Measurements from ENCODE around the gene AGO1. TPM values are rescaled to one million over a fixed set of nuclear protein-coding genes. Genes with fewer than 3 reads are reported as not detected.
"Not testable (repeated sequence)": the region's sequence is repeated elsewhere in the genome, so short reads cannot be mapped to it uniquely, and the experiment has no call there.

AGO1 gene
- total and polyA plus RNA-seq, 5 donors from 2014 or later = 6.7 to 24.3 (median 9.2) TPM

DNA sequence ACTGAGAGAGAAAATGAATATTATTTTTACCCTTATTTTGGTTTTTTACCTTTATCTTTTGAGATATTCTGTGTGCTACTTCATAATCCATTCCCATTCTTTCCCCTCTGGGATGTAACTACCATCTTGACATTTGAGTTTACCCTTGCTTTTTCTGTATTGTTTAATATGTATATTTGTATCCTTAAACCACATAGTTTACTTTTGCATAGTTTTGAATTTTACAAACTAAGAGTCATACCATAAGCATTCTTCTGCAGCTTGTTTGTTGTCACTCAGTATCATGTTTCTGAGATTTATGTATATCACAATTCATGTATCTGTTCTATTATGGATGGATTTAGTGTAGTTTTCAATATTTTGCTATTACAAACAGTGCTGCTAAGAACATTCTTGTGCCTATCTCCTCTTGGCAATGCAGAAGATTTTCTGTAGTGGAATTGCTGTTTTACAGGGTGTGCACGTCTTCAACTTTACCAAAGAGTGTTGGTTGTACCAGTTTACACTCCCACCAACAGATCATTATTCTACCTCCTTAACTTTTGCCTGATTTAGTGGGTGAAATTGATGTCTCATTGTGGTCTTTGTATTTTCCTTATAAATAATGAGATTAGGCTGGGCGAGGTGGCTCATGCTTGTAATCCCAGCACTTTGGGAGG, 12.2 kb upstream of the AGO1 start:
- no peaks in the 10 kb centered on the region for H3K36me3 Mint-ChIP-seq
- DNase-seq (no peak), ATAC-seq (ENCODE audit: low read depth in 2 of 2) (no peak)
- H3K4me1 Mint-ChIP-seq = no peaks in the 10 kb centered on the region
- H3K4me3 Mint-ChIP-seq = no peak overlapping the region
- Histone ChIP-seq H3K27me3 (ENCODE audit: control insufficient read depth, insufficient read depth, low read length) (no peaks in the 10 kb centered on the region), H3K9me3 (ENCODE audit: control insufficient read depth in 2 of 2, low read length in 2 of 2) (no peaks in the 10 kb centered on the region), H3K4me1 (ENCODE audit: control insufficient read depth, insufficient read depth, low read length, poor library complexity, severe bottlenecking) (no peaks in the 10 kb centered on the region), H3K4me3 (ENCODE audit: low read depth, low read length) (no peak overlapping the region), H3K27ac (ENCODE audit: insufficient read depth, low read length, poor library complexity, severe bottlenecking) (no peak overlapping the region), H3K36me3 (ENCODE audit: control insufficient read depth, insufficient read depth, low read length) (no peaks in the 10 kb centered on the region)
- no peaks in the 10 kb centered on the region for H3K9me3 Mint-ChIP-seq
- no peak overlapping the region for H3K27ac Mint-ChIP-seq
- peaks cover 8% of the 10 kb centered on the region for H3K27me3 Mint-ChIP-seq

DNA sequence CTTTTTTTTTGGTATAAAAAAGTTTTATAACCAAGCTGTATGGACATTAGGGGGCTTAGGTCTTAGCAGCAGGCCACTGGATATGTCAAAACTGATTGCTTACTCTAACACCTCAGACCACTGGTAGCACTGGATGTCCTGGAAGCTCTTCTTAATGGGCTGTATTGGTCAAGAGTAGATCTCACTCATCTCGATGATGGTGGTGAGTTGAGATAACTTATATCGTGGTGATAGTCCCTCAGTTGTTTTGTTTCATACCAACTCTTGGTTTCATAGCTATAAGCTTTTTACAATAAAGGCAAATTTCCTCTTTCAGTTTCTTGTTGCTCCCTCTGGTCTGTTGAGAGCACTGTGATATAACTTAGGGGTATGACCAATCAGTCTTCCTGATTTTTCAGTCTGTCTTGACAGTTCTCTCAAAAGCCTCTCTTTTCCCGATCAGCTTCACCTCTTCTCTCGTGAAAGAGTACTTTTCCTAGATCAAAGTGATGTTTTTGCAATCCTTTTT, 9.7 kb upstream of the AGO1 start:
- H3K9me3 Mint-ChIP-seq = no peaks in the 10 kb centered on the region
- H3K4me3 Mint-ChIP-seq = no peak overlapping the region
- no peaks in the 10 kb centered on the region for H3K9me3 ChIP-seq (ENCODE audit: control insufficient read depth in 2 of 2, low read length in 2 of 2)
- no peaks in the 10 kb centered on the region for H3K36me3 ChIP-seq (ENCODE audit: control insufficient read depth, insufficient read depth, low read length)
- H3K27ac Mint-ChIP-seq = no peak overlapping the region
- H3K36me3 Mint-ChIP-seq = no peaks in the 10 kb centered on the region
- H3K4me1 Mint-ChIP-seq = no peaks in the 10 kb centered on the region
- H3K27ac ChIP-seq (ENCODE audit: insufficient read depth, low read length, poor library complexity, severe bottlenecking) = no peak overlapping the region
- no peak for ATAC-seq (ENCODE audit: low read depth in 2 of 2)
- H3K27me3 ChIP-seq (ENCODE audit: control insufficient read depth, insufficient read depth, low read length) = no peaks in the 10 kb centered on the region
- peaks cover 8% of the 10 kb centered on the region for H3K27me3 Mint-ChIP-seq
- H3K4me3 ChIP-seq (ENCODE audit: low read depth, low read length) = no peak overlapping the region
- DNase-seq = no peak
- H3K4me1 ChIP-seq (ENCODE audit: control insufficient read depth, insufficient read depth, low read length, poor library complexity, severe bottlenecking) = no peaks in the 10 kb centered on the region

DNA sequence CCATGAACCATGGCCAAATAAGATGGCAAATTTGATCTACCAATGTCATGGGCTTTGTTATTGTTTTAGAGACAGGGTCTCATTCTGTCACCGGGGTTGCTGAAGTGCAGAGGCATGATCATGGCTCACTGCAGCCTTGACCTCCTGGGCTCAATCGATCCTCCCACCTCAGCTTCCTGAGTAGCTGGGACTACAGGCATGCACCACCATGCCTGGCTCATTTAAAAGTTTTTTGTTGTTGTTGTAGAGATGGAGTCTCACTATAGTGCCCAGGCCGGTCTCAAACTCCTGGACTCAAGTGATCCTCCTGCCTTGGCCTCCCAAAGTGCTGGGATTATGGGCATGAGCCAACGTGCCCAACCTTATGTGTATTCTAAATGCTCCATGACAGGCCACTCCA, 8.9 kb upstream of the AGO1 start:
- H3K27me3 ChIP-seq (ENCODE audit: control insufficient read depth, insufficient read depth, low read length); ATAC-seq (ENCODE audit: low read depth in 2 of 2); DNase-seq; H3K4me1 Mint-ChIP-seq; H3K4me3 ChIP-seq (ENCODE audit: low read depth, low read length); H3K4me1 ChIP-seq (ENCODE audit: control insufficient read depth, insufficient read depth, low read length, poor library complexity, severe bottlenecking); H3K27me3 Mint-ChIP-seq; H3K9me3 Mint-ChIP-seq; H3K9me3 ChIP-seq (ENCODE audit: control insufficient read depth in 2 of 2, low read length in 2 of 2); H3K36me3 ChIP-seq (ENCODE audit: control insufficient read depth, insufficient read depth, low read length); H3K4me3 Mint-ChIP-seq; H3K36me3 Mint-ChIP-seq; H3K27ac ChIP-seq (ENCODE audit: insufficient read depth, low read length, poor library complexity, severe bottlenecking): not testable (repeated sequence)
- H3K27ac Mint-ChIP-seq = peak overlapping the region in 1 of 3 donors; percentile 26

DNA sequence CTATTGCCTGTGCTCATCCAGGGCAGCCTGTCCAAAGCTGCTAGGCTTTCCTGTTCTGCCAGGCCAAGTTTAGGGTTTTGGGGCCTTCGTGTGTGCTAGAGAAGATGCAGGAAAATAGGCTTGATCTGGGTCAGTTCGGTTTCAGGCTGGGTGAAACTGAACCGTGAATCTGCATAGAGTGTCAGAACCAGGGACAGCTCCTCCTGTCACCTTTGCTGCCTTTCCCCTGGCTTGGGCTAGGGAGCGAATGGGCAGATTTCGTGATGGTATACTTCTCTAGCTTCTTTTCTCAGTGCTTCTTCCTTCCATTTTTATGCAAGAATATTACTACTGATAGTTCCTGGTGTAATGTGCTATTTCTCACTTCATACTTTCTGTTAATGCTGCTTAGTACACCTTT, 6.0 kb upstream of the AGO1 start:
- H3K9me3 ChIP-seq (ENCODE audit: control insufficient read depth in 2 of 2, low read length in 2 of 2) = no peaks in the 10 kb centered on the region
- no peak overlapping the region for H3K4me3 ChIP-seq (ENCODE audit: low read depth, low read length)
- ATAC-seq (ENCODE audit: low read depth in 2 of 2) (no peak), DNase-seq (peak in 1 of 3 donors; percentile 13)
- H3K27me3 ChIP-seq (ENCODE audit: control insufficient read depth, insufficient read depth, low read length) = peaks cover 3% of the 10 kb centered on the region
- H3K4me1 ChIP-seq (ENCODE audit: control insufficient read depth, insufficient read depth, low read length, poor library complexity, severe bottlenecking) = no peaks in the 10 kb centered on the region
- H3K36me3 ChIP-seq (ENCODE audit: control insufficient read depth, insufficient read depth, low read length) = no peaks in the 10 kb centered on the region
- H3K4me1 Mint-ChIP-seq = peaks cover 0 to 3% (median 1%) of the 10 kb centered on the region in 4 donors
- H3K9me3 Mint-ChIP-seq = no peaks in the 10 kb centered on the region
- H3K27me3 Mint-ChIP-seq = peaks cover 16% of the 10 kb centered on the region
- no peak overlapping the region for H3K27ac Mint-ChIP-seq
- H3K4me3 Mint-ChIP-seq = no peak overlapping the region
- no peaks in the 10 kb centered on the region for H3K36me3 Mint-ChIP-seq
- H3K27ac ChIP-seq (ENCODE audit: insufficient read depth, low read length, poor library complexity, severe bottlenecking) = no peak overlapping the region

DNA sequence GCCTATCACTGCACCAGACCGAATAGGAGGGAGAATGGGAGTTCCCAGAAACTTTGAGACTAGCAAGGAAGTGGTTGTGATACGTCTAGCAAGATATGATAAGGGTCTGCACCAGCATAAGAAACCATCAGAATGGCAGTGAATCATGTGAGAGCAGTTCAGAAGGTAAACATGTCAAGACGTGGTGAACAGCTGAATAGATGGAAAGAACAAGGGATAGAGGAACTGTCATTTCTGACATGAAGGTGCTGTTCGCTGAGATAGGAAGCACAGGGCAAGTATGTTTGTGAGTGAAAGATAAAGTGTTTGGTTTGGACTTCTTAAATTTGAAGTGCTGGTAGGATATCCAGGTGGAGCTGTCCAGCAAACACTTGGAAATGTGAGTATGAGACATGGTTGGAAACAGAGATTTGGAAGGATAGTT, 1.1 kb upstream of the AGO1 start:
- H3K27ac Mint-ChIP-seq = peak overlapping the region in 2 of 3 donors; percentile 28 to 85

DNA sequence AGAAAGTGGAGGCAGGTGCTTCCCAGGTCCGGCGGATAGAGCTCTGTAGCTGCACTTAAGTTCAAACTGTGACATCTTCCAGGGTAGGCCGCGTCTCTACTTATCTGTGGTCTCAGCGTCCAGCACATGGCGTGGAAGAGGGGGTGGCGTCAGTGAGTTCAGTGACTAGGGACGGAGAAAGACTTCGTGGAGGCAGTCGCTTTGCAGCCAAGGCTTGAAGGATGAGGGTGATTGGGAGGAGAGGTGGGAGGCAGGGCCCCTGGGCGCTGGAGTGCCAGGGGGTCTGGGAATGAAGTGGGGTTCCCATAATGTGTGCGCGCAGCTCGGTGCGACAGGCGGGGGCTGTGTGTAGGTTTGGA, 444 bp upstream of the AGO1 start:
- Mint-ChIP-seq H3K4me1 (peaks cover 1 to 50% (median 22%) of the 10 kb centered on the region in 4 donors), H3K4me3 (peak overlapping the region; percentile 69 to 92 (median 82)), H3K27ac (peak overlapping the region; percentile 63 to 85 (median 70)), H3K9me3 (no peaks in the 10 kb centered on the region), H3K27me3 (peaks cover 13% of the 10 kb centered on the region), H3K36me3 (no peaks in the 10 kb centered on the region)
- H3K27ac ChIP-seq (ENCODE audit: insufficient read depth, low read length, poor library complexity, severe bottlenecking) = no peak overlapping the region
- H3K9me3 ChIP-seq (ENCODE audit: control insufficient read depth in 2 of 2, low read length in 2 of 2) = no peaks in the 10 kb centered on the region
- H3K4me3 ChIP-seq (ENCODE audit: low read depth, low read length) = peak overlapping the region; percentile 24
- ATAC-seq (ENCODE audit: low read depth in 2 of 2) = no peak
- peaks cover 7% of the 10 kb centered on the region for H3K27me3 ChIP-seq (ENCODE audit: control insufficient read depth, insufficient read depth, low read length)
- no peak for DNase-seq
- H3K36me3 ChIP-seq (ENCODE audit: control insufficient read depth, insufficient read depth, low read length) = no peaks in the 10 kb centered on the region
- peaks cover 44% of the 10 kb centered on the region for H3K4me1 ChIP-seq (ENCODE audit: control insufficient read depth, insufficient read depth, low read length, poor library complexity, severe bottlenecking)

More for the DNA sequence above, 1.1 kb upstream of the AGO1 start:
- H3K4me3 ChIP-seq (ENCODE audit: low read depth, low read length) = no peak overlapping the region
- H3K27me3 ChIP-seq (ENCODE audit: control insufficient read depth, insufficient read depth, low read length) = peaks cover 7% of the 10 kb centered on the region
- H3K27ac ChIP-seq (ENCODE audit: insufficient read depth, low read length, poor library complexity, severe bottlenecking) = no peak overlapping the region
- no peaks in the 10 kb centered on the region for H3K9me3 Mint-ChIP-seq
- no peaks in the 10 kb centered on the region for H3K9me3 ChIP-seq (ENCODE audit: control insufficient read depth in 2 of 2, low read length in 2 of 2)
- H3K36me3 ChIP-seq (ENCODE audit: control insufficient read depth, insufficient read depth, low read length) = no peaks in the 10 kb centered on the region
- no peaks in the 10 kb centered on the region for H3K36me3 Mint-ChIP-seq
- peaks cover 0 to 43% (median 18%) of the 10 kb centered on the region in 4 donors for H3K4me1 Mint-ChIP-seq
- peaks cover 39% of the 10 kb centered on the region for H3K4me1 ChIP-seq (ENCODE audit: control insufficient read depth, insufficient read depth, low read length, poor library complexity, severe bottlenecking)
- ATAC-seq (ENCODE audit: low read depth in 2 of 2) (no peak), DNase-seq (peak in 1 of 3 donors; percentile 9)
- peaks cover 13% of the 10 kb centered on the region for H3K27me3 Mint-ChIP-seq
- peak overlapping the region; percentile 48 to 92 (median 74) for H3K4me3 Mint-ChIP-seq

DNA sequence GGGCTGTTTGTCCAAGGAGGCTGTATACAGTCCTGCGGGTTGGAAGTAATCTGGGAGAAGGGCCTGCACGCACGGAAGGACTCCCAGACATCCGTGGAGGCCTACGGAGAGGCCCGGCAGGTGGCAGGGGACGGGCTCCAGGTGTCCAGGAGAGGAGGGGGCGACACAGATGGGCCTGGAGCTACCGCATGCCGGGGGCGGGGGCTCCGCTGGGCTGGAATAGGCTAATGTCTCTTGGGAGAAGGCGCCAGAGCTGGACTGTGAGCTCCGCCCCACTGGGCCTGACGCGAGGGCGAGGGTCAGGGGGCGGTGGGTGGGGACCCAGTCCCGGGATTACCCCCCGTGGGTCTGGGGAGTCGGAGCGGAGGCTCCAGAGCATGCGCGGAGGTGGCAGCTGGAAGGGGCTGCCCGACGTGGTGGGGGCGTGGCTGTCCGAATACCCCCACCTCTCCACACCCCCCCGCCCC, 659 bp downstream of the AGO1 start:
- ATAC-seq (ENCODE audit: low read depth in 2 of 2) = no peak
- DNase-seq = peak in 2 of 3 donors; percentile 31 to 64
- Mint-ChIP-seq H3K4me3 (peak overlapping the region; percentile 69 to 93 (median 92)), H3K4me1 (peaks cover 7 to 56% (median 25%) of the 10 kb centered on the region in 4 donors), H3K36me3 (peaks cover 5% of the 10 kb centered on the region), H3K27ac (peak overlapping the region in 2 of 3 donors; percentile 88 to 90), H3K9me3 (no peaks in the 10 kb centered on the region), H3K27me3 (peaks cover 13% of the 10 kb centered on the region)
- H3K36me3 ChIP-seq (ENCODE audit: control insufficient read depth, insufficient read depth, low read length) = peaks cover 4% of the 10 kb centered on the region
- peaks cover 44% of the 10 kb centered on the region for H3K4me1 ChIP-seq (ENCODE audit: control insufficient read depth, insufficient read depth, low read length, poor library complexity, severe bottlenecking)
- H3K9me3 ChIP-seq (ENCODE audit: control insufficient read depth in 2 of 2, low read length in 2 of 2) = no peaks in the 10 kb centered on the region
- H3K4me3 ChIP-seq (ENCODE audit: low read depth, low read length) = peak overlapping the region; percentile 86
- peaks cover 7% of the 10 kb centered on the region for H3K27me3 ChIP-seq (ENCODE audit: control insufficient read depth, insufficient read depth, low read length)
- H3K27ac ChIP-seq (ENCODE audit: insufficient read depth, low read length, poor library complexity, severe bottlenecking) = peak overlapping the region; percentile 43

DNA sequence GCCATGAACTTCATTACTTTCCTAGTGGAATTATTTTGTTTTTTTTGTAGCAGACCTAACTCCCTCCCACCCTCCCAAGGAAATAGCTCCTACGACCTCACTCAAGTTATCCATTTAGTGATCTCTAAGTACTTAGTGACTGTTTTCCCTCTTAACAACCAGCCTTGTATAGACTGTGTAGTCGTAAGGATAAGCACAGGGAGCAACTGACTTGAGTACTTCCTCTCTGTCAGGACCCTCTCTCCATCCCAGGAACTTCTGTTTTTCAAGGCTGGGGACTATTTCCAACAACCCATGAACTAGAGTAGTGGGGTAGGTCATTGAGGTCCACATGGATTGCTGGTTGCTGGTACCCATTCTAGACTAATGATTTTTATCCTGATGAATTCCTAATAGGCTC, 1.9 kb downstream of the AGO1 start:
- Histone ChIP-seq H3K36me3 (ENCODE audit: control insufficient read depth, insufficient read depth, low read length) (peaks cover 7% of the 10 kb centered on the region), H3K27me3 (ENCODE audit: control insufficient read depth, insufficient read depth, low read length) (peaks cover 7% of the 10 kb centered on the region), H3K27ac (ENCODE audit: insufficient read depth, low read length, poor library complexity, severe bottlenecking) (no peak overlapping the region), H3K9me3 (ENCODE audit: control insufficient read depth in 2 of 2, low read length in 2 of 2) (no peaks in the 10 kb centered on the region), H3K4me3 (ENCODE audit: low read depth, low read length) (no peak overlapping the region), H3K4me1 (ENCODE audit: control insufficient read depth, insufficient read depth, low read length, poor library complexity, severe bottlenecking) (peaks cover 44% of the 10 kb centered on the region)
- Mint-ChIP-seq H3K27ac (peak overlapping the region in 1 of 3 donors; percentile 74), H3K36me3 (peaks cover 10% of the 10 kb centered on the region), H3K27me3 (peaks cover 10% of the 10 kb centered on the region), H3K4me3 (peak overlapping the region; percentile 45 to 92 (median 64)), H3K9me3 (no peaks in the 10 kb centered on the region), H3K4me1 (peaks cover 10 to 56% (median 25%) of the 10 kb centered on the region in 4 donors)
- DNase-seq (no peak), ATAC-seq (ENCODE audit: low read depth in 2 of 2) (no peak)

Measured in CD4-positive, CD25-positive, alpha-beta regulatory T cell (primary cell).